DOHH2 (cell line): ENCODE results near the gene KCNH6.

Experiments
- H3F3A ChIP-seq: fragments of 200-600 bp; sonication (generic), shearing (Covaris generic); 2 replicates; pipeline ENCODE4 v1.6.0; 2016; ENCODE audit warnings: antibody characterized with exemption, mild to moderate bottlenecking; ENCODE audit not compliant: control insufficient read depth, insufficient read depth
- H3K27ac ChIP-seq: fragments of 200-600 bp; sonication (generic); 2 replicates; pipeline ENCODE4 v1.5.1; 2014; ENCODE audit warnings: low read depth, mild to moderate bottlenecking, low read length, moderate library complexity
- H3K27me3 ChIP-seq: fragments of 200-600 bp; sonication (generic); 2 replicates; pipeline ENCODE4 v1.6.1; 2014; ENCODE audit warnings: mild to moderate bottlenecking, low read length, mixed read lengths; ENCODE audit not compliant: control insufficient read depth
- H3K36me3 ChIP-seq: fragments of 200-600 bp; sonication (generic); 2 replicates; pipeline ENCODE4 v1.6.1; 2014; ENCODE audit warnings: mild to moderate bottlenecking, low read length, moderate library complexity, mixed read lengths; ENCODE audit not compliant: control insufficient read depth
- H3K4me1 ChIP-seq: fragments of 200-600 bp; sonication (generic); 2 replicates; pipeline ENCODE4 v1.6.1; 2014; ENCODE audit warnings: mild to moderate bottlenecking, low read length, mixed read lengths; ENCODE audit not compliant: control insufficient read depth
- H3K4me2 ChIP-seq: fragments of 200-600 bp; sonication (generic); 2 replicates; pipeline ENCODE4 v1.6.0; 2014; ENCODE audit warnings: mild to moderate bottlenecking, low read length, moderate library complexity
- H3K4me3 ChIP-seq: fragments of 200-600 bp; sonication (generic); 2 replicates; pipeline ENCODE4 v1.5.1; 2014; ENCODE audit warnings: mild to moderate bottlenecking, low read length, mixed read lengths
- H3K79me2 ChIP-seq: fragments of 200-600 bp; sonication (generic); 2 replicates; pipeline ENCODE4 v1.6.1; 2014; ENCODE audit warnings: mild to moderate bottlenecking, low read length, mixed read lengths; ENCODE audit not compliant: control insufficient read depth
- H3K9me2 ChIP-seq: fragments of 200-600 bp; sonication (generic); replicated peaks from 2 replicates; pipeline ENCODE4 v1.6.1; 2014; ENCODE audit warnings: mild to moderate bottlenecking, low read length, mixed read lengths; ENCODE audit not compliant: control insufficient read depth
- H3K9me3 ChIP-seq: fragments of 200-600 bp; sonication (generic); 2 replicates; pipeline ENCODE4 v1.6.1; 2014; ENCODE audit warnings: antibody characterized with exemption, low read length, mixed read lengths; ENCODE audit not compliant: control insufficient read depth, insufficient read depth
- H4K20me1 ChIP-seq: fragments of 200-600 bp; sonication (generic); 2 replicates; pipeline ENCODE4 v1.6.0; 2014; ENCODE audit warnings: low read depth, mild to moderate bottlenecking, antibody characterized with exemption, low read length, moderate library complexity; ENCODE audit not compliant: control insufficient read depth, insufficient read depth
- EZH2phosphoT487 ChIP-seq: fragments of 200-600 bp; sonication (generic); IDR thresholded peaks from 2 replicates; pipeline ENCODE4 v1.6.1; 2017; ENCODE audit warnings: borderline replicate concordance, mild to moderate bottlenecking, antibody characterized with exemption, low read length, moderate library complexity, mixed read lengths
- TF ChIP-seq, protein P1 (sequence below): fragments of 200-600 bp; sonication (generic); IDR thresholded peaks from one replicate; pipeline ENCODE4 v1.5.1; 2014; ENCODE audit warnings: antibody characterized with exemption, mild to moderate bottlenecking, low read depth, low read length; ENCODE audit not compliant: poor library complexity, severe bottlenecking

The KCNH6 gene

GRCh38 chr17:63523253-63523855, at the start of gene KCNH6:
TSS of gene KCNH6 (plus strand) at chr17:63523358. CDS start at chr17:63523414, 56 bp downstream.
- Histone ChIP-seq H3K4me1 (no peaks in the 10 kb centered on the region), H3K4me3 (no peak within 1 kb of the TSS)
- TF ChIP-seq EZH2phosphoT487, result no peak

GRCh38 chr17:63474174-63474573, 49.0 kb upstream of the KCNH6 start:
- Histone ChIP-seq H3K79me2 (no peaks in the 10 kb centered on the region), H3K9me3 (no peaks in the 10 kb centered on the region), H3K4me1 (peaks cover 38% of the 10 kb centered on the region), H3K4me2 (no peak overlapping the region), H3K27me3 (peaks cover 47% of the 10 kb centered on the region), H3K4me3 (no peak overlapping the region), H3K36me3 (no peaks in the 10 kb centered on the region), H4K20me1 (0 out of 2 replicates have a peak, but pooled peaks cover 4% of the 10 kb centered on the region), H3K9me2 (no peaks in the 10 kb centered on the region), H3F3A (no peaks in the 10 kb centered on the region), H3K27ac (no peak overlapping the region)
- TF ChIP-seq, protein P1, sequence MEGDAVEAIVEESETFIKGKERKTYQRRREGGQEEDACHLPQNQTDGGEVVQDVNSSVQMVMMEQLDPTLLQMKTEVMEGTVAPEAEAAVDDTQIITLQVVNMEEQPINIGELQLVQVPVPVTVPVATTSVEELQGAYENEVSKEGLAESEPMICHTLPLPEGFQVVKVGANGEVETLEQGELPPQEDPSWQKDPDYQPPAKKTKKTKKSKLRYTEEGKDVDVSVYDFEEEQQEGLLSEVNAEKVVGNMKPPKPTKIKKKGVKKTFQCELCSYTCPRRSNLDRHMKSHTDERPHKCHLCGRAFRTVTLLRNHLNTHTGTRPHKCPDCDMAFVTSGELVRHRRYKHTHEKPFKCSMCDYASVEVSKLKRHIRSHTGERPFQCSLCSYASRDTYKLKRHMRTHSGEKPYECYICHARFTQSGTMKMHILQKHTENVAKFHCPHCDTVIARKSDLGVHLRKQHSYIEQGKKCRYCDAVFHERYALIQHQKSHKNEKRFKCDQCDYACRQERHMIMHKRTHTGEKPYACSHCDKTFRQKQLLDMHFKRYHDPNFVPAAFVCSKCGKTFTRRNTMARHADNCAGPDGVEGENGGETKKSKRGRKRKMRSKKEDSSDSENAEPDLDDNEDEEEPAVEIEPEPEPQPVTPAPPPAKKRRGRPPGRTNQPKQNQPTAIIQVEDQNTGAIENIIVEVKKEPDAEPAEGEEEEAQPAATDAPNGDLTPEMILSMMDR, result no peak
- TF ChIP-seq EZH2phosphoT487, result no peak

More at GRCh38 chr17:63523253-63523855, at the start of gene KCNH6:
- Histone ChIP-seq H4K20me1 (0 out of 2 replicates have a peak, but pooled peaks cover 2% of the 10 kb centered on the region), H3K27me3 (peaks cover 37% of the 10 kb centered on the region), H3K79me2 (no peaks in the 10 kb centered on the region), H3K9me2 (no peaks in the 10 kb centered on the region), H3K9me3 (no peaks in the 10 kb centered on the region), H3F3A (no peaks in the 10 kb centered on the region), H3K36me3 (no peaks in the 10 kb centered on the region), H3K27ac (no peak within 1 kb of the TSS), H3K4me2 (no peak within 1 kb of the TSS)

GRCh38 chr17:63474586-63475460, 48.3 kb upstream of the KCNH6 start:
- TF ChIP-seq, protein P1, result no peak
- no peak for TF ChIP-seq EZH2phosphoT487
- Histone ChIP-seq H3K27me3 (peaks cover 47% of the 10 kb centered on the region), H4K20me1 (0 out of 2 replicates have a peak, but pooled peaks cover 4% of the 10 kb centered on the region), H3K4me1 (peaks cover 38% of the 10 kb centered on the region), H3K36me3 (no peaks in the 10 kb centered on the region), H3F3A (no peaks in the 10 kb centered on the region), H3K4me3 (no peak overlapping the region), H3K4me2 (peak overlapping the region; percentile 79; the same call in 1 of the 2 replicates), H3K27ac (no peak overlapping the region), H3K9me3 (no peaks in the 10 kb centered on the region), H3K9me2 (no peaks in the 10 kb centered on the region), H3K79me2 (no peaks in the 10 kb centered on the region)
